ENCODE measurements around the gene DTX3L. TPM values are rescaled to one million over a fixed set of nuclear protein-coding genes. Genes with fewer than 3 reads are reported as not detected.

Gene DTX3L
- total and polyA plus RNA-seq, 2 experiments from 2014 or later: 1.8 to 6.8 TPM

DNA sequence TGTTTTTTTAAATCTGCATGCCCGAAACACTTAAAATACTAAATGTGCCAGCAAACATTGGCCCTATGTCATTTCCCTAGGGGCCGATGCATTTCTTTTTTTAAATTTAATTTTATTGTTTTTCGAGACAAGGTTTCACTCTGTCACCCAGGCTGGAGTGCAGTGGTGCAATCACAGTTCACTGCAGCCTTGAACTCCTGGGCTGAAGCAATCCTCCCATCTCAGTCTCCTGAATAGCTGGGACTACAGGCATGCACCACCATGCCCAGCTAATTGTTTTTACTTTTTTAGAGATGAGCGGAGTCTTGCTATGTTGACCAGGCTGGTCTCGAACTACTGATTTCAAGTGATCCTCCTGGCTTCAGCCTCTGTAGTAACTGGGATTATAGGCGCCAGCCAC lies 5.5 kb upstream of the DTX3L start:
- Histone ChIP-seq H3K36me3 (ENCODE audit: insufficient read depth) (no peaks in the 10 kb centered on the region), H4K20me1 (replicated peaks; ENCODE audit: insufficient read depth) (no peaks in the 10 kb centered on the region), H3K27ac (ENCODE audit: low read depth) (no peak overlapping the region), H3K9me2 (ENCODE audit: insufficient read depth) (no peaks in the 10 kb centered on the region), H3K27me3 (ENCODE audit: insufficient read depth) (no peaks in the 10 kb centered on the region), H3K79me2 (replicated peaks; ENCODE audit: insufficient read depth) (no peaks in the 10 kb centered on the region), H3K4me3 (no peak overlapping the region), H3K4me2 (no peak overlapping the region), H2AFZ (no peak overlapping the region), H3K4me1 (ENCODE audit: insufficient read depth) (peaks cover 12% of the 10 kb centered on the region), H3F3A (replicated peaks; ENCODE audit: low read depth) (0 out of 2 replicates have a peak, but pooled peaks cover under 1% of the 10 kb centered on the region)
- ATAC-seq (no peak), DNase-seq (ENCODE audit: low spot score) (no peak)
- TF ChIP-seq ZNF114 (CRISPR knock-in tag; IDR thresholded peaks at IDR 0.05) (no peak), CTCF (conservative IDR thresholded peaks at IDR 0.05; ENCODE audit: low read depth in 2 of 2) (no peak), EZH2 (IDR thresholded peaks at IDR 0.05; ENCODE audit: low read depth, unreplicated experiment) (no peak), EZH2phosphoT487 (IDR thresholded peaks at IDR 0.05; ENCODE audit: unreplicated experiment) (no peak), CREB1 (CRISPR knock-in tag; IDR thresholded peaks at IDR 0.05; ENCODE audit: low read depth) (no peak), JUNB (IDR thresholded peaks at IDR 0.05; ENCODE audit: unreplicated experiment) (no peak), ZNF331 (CRISPR knock-in tag; IDR thresholded peaks at IDR 0.05; ENCODE audit: low read depth) (no peak), STAT1 (IDR thresholded peaks at IDR 0.05; ENCODE audit: unreplicated experiment) (no peak), POLR2AphosphoS5 (IDR thresholded peaks at IDR 0.05; ENCODE audit: low read depth) (no peak), NANOG (IDR thresholded peaks at IDR 0.05; ENCODE audit: borderline replicate concordance) (no peak), ZNF462 (CRISPR knock-in tag; IDR thresholded peaks at IDR 0.05) (no peak)
- TF ChIP-seq, protein P1, sequence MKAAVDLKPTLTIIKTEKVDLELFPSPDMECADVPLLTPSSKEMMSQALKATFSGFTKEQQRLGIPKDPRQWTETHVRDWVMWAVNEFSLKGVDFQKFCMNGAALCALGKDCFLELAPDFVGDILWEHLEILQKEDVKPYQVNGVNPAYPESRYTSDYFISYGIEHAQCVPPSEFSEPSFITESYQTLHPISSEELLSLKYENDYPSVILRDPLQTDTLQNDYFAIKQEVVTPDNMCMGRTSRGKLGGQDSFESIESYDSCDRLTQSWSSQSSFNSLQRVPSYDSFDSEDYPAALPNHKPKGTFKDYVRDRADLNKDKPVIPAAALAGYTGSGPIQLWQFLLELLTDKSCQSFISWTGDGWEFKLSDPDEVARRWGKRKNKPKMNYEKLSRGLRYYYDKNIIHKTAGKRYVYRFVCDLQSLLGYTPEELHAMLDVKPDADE (IDR thresholded peaks at IDR 0.05): no peak
- TF ChIP-seq, protein P2, sequence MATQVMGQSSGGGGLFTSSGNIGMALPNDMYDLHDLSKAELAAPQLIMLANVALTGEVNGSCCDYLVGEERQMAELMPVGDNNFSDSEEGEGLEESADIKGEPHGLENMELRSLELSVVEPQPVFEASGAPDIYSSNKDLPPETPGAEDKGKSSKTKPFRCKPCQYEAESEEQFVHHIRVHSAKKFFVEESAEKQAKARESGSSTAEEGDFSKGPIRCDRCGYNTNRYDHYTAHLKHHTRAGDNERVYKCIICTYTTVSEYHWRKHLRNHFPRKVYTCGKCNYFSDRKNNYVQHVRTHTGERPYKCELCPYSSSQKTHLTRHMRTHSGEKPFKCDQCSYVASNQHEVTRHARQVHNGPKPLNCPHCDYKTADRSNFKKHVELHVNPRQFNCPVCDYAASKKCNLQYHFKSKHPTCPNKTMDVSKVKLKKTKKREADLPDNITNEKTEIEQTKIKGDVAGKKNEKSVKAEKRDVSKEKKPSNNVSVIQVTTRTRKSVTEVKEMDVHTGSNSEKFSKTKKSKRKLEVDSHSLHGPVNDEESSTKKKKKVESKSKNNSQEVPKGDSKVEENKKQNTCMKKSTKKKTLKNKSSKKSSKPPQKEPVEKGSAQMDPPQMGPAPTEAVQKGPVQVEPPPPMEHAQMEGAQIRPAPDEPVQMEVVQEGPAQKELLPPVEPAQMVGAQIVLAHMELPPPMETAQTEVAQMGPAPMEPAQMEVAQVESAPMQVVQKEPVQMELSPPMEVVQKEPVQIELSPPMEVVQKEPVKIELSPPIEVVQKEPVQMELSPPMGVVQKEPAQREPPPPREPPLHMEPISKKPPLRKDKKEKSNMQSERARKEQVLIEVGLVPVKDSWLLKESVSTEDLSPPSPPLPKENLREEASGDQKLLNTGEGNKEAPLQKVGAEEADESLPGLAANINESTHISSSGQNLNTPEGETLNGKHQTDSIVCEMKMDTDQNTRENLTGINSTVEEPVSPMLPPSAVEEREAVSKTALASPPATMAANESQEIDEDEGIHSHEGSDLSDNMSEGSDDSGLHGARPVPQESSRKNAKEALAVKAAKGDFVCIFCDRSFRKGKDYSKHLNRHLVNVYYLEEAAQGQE (IDR thresholded peaks at IDR 0.05; ENCODE audit: unreplicated experiment): no peak
- Mint-ChIP-seq H3K4me3 (no peak overlapping the region), H3K36me3 (ENCODE audit: low read depth) (no peaks in the 10 kb centered on the region), H3K27ac (no peak overlapping the region), H3K27me3 (ENCODE audit: insufficient read depth, low read depth, poor library complexity) (peaks cover 3% of the 10 kb centered on the region), H3K9me3 (no peaks in the 10 kb centered on the region), H3K4me1 (peaks cover 25% of the 10 kb centered on the region)
